HG03342 (cell line): ENCODE measurements around the gene MGLL.
"Not testable (repeated sequence)": the region's sequence is repeated elsewhere in the genome, so short reads cannot be mapped to it uniquely, and the experiment has no call there.

ENCODE experiments used
- ATAC-seq: cut with Tn5 transposase; IDR thresholded peaks from one replicate; pipeline ENCODE4 v1.9.1; 2021; ENCODE audit warnings: mild to moderate bottlenecking, moderate library complexity; ENCODE audit not compliant: unreplicated experiment

MGLL gene

DNA sequence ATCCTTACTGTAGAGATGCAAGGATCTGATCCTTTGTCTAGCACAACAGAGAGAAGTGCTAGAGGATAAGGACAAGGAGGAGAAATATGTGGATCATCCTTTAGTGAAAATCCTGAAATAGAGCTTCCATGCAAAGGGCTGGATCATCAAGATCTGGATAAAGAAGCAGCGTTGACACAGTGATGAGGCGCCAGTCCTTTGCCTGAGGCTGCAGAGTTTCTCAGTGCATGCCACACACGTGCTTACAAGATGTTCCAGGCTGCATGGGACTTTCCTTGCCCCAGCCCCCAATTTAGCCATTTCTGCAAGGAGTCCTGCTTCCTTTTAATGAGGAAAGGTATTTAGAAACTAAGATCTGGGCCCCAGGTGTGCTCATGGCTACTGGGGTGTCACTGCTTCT lies 156.7 kb downstream of the MGLL start:
- no peak for ATAC-seq

DNA sequence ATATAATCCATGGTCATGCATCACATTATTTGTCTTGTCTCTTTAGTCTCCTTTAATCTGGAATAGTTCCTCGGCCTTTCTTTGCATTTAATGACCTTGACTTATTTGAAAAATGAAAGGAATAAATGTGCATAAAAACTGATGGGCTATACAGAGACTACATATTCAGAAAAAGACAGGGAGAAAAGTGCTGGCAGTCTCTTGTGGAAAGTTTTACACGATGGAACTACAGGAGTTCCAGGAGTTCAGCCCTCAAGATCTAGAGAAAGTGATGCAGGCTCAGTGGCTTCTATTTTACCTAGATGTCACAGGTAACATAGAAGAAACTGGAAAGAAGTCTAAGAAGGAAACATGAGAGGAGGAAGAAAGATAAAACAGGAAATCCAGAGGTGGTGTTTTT lies 157.2 kb downstream of the MGLL start:
- ATAC-seq, result no peak

DNA sequence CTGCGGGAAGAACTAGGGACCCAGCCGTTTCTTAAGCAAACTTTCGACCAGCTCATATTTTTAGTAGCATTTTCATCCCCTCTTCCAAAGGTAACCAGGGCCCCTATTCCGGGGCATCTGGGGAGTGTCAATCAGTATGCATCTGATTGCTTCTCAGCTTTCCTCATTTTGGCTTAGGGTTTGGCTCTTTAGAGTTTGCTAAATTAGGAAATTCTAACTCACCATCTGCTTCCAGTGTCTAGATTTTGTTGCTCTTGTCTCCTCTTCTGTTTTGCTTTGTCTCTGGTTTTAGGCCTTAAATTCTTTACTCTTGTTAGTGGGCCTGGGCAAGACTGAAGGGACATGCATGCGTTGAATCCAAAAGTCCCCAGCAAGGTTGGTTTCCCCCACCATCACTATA lies 159.2 kb downstream of the MGLL start:
- no peak for ATAC-seq

- no peak for ATAC-seq
Observed at GRCh38 chr3:127662001-127662469, 160.3 kb downstream of the MGLL start.

DNA sequence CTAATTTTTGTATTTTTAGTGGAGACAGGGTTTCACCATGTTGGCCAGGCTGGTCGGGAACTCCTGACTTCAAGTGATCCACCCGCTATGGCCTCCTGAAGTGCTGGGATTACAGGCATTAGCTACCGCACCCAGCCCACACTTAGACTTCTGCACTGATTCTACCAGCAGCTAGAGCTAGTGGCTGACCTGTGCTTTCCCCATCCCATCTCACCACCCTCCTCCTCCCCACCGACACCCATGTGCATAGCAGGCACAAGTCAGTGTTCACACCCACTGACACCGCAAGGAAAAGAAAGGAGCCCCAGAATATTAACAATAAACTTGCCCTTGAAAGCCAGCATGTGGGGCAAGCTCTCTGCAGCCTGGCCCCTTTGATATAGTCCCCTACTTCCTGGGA lies 160.7 kb downstream of the MGLL start:
- ATAC-seq, result no peak

- ATAC-seq, result no peak
Observed at GRCh38 chr3:127660621-127661251, 161.6 kb downstream of the MGLL start.

DNA sequence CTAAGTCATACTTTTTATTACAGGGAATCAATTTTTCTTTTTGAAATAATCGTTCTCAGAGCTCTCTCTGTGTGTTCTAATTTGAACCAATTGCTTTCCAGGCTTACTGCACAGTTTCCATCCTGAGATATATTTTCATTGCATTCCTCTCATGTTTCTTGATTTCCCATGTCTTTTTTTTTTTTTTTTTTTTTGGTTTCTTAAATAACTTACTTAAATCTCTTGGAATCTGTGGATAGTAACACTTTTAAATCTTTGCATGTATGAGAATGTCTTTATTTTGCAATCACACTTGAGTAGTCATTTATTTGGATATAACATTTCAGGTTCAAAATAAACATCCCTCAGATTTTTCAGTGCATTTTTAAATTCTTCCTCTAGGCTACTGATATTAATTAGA lies 164.1 kb downstream of the MGLL start:
- ATAC-seq, result no peak

GRCh38 chr3:127656906-127657305 lies 165.4 kb downstream of the MGLL start:
- ATAC-seq, result no peak

DNA sequence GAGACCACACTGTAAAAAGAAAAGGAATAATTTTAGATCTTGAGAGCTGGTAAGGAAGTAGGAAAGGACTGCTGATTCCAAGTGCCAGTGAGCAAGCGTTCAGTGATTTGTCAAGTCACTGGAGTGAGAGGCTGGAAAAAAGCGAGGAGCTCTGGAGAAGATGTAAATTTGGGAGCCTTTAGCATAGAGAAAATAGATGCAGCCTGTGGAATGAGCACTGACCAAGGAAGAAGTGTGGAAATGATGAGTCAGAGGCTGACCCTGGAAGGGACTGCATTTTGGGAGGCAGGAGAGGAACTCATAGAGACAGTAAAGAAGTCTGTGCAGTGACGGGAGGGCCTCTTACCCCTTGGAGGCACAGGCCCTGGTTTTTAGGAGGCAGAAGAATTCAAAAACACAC lies 166.7 kb downstream of the MGLL start:
- no peak for ATAC-seq

- ATAC-seq, result not testable (repeated sequence)
Observed at GRCh38 chr3:127654993-127655392, 167.3 kb downstream of the MGLL start.

DNA sequence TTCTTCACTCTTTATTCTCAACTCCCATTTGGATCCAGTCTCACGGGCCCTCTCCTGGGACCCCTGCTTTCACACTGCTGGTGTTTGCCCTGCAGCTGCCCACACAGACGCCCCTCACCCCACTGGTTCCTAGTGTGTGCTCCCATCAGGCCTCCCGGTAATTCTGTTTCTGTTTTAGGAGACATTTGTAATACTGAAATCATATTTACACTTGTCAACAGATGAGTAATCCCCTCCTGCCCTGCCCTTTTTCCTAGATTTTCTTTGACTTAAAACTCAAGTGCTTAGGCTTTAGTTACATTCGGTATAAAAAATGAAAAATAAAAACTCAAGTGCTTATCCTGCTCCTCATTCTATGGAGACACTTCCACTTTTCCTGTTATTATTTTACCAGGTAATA lies 167.9 kb downstream of the MGLL start:
- ATAC-seq, result no peak

DNA sequence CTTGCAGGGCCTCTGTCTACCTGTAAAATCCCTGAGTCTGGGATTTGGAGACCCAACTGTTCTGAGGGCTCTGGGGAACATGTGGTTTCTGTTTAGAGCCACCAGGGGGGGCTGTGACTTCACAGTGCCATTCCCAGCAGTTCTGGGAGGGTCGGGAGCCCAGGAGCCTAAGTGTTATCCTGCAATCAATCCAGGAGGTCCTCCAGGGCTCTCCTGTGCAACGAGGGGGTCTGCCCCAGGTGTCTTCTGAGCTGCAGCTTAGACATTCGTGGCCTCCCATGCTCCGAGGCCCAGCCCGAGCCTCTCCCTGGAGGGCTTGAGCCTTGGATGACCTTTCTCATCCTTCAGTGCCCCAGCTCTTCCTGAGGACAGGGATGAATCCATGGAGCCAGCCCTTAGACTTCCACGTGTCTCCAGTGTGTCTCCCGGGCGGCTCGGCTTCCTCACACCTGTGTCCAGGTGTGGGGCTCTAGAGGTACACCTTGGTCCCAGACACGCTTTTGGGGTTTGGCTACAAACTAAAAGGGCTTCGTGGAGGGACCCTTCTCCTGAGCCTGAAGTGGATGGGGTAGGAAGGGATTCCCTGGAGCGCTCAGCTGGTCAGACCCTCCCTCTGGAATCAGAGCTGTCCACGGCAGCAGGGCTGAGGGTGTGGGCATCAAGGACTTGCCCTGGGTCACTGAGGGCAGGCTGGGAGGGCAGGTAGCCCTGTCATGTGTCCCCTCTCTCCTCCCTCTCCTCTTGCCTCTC lies 169.9 kb downstream of the MGLL start:
- ATAC-seq, result peak; percentile 47

GRCh38 chr3:127651516-127652172 lies 170.7 kb downstream of the MGLL start:
- no peak for ATAC-seq

DNA sequence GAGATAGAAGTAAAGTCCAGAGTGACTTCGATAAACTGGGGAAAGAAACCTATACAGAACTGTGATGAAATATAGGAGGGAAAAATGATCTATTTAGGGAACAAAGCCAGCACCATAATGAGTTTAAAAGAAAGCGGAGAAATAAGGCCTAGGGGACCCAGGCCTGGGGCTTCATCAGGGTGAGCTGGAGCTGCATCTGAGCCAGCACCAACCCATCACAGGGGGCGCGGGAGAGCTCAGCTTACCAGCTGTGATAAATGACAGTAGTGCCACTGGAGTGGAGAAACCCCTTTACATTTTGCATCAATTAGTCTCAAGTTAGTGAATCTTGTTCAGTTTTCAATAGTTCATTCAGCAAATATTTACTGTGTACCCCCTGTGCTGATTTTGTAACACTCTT lies 172.1 kb downstream of the MGLL start:
- no peak for ATAC-seq

DNA sequence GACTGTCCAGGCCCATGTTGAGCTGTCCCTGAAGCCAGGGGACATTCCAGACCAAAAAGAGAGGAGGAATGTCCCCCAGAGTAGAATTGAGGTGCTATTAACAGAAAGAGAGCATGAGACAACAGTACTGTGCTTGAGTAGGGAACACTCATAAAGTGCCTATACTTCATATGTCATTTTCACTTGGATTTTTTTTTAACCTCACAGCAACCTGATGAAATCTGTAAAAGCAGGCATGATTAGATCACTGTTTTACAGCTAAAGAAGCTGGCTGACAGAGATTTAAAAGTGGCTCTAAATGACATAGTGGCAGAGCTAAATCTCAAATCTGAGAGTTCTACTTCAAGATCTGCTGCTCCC lies 174.5 kb downstream of the MGLL start:
- no peak for ATAC-seq

- ATAC-seq, result no peak
Observed at GRCh38 chr3:127647166-127647844, 175.0 kb downstream of the MGLL start.

DNA sequence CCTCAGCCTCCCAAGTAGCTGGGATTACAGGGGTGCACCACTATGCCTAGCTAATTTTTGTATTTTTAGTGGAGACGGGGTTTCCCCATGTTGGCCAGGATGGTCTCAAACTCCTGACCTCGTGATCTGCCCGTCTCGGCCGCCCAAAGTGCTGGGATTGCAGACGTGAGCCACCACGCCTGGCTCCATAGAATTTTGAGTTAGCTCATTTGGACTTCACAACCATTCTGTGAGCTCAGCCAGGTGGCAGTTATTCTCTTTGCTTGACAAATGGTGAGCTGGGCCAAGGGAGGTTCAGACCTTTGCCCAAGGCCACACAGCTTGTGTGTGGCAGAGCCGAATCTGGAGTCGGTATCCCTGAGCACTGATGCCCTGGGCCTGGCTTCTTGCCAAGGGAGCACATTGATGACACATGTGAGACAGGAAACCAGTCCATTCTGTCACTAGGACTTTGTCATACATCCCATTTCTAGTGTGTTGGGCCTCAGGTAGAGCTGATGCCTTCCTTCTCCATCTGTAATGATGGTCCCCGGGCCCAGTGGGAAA lies 175.7 kb downstream of the MGLL start:
- ATAC-seq, result no peak

DNA sequence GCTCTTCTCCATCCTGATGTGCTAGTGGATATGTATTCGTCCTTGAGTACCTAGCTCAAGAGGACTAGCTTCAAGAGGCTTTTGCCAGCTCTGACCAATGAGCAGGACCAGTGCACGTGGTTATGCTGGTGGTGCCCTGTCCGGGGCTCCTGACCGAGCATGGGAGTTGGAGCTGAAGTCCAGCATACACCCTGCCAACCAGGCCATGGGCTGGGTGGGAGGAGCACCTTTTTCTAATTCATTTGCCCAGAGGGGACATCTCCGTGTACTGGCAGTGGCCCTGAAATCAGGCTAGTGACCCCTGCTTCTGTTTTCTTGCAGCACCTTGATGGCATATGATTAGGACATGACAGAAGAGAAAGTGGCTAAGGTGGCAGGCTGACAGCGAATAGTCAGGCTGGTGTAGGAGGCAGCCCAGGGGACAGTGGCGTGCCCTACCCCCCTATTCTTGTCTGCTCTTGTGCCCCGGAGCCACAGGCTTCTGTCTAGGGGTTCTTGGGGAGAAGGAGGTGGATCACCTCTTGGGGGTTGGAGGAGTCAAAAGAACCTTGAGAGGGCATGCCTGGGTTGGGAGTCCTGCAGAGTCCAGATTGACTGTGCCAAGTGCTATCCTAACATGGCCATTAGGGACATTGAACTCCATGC lies 176.8 kb downstream of the MGLL start:
- no peak for ATAC-seq

- no peak for ATAC-seq
Observed at GRCh38 chr3:127644641-127645370, 177.5 kb downstream of the MGLL start.

GRCh38 chr3:127640042-127640355 lies 182.3 kb downstream of the MGLL start:
- no peak for ATAC-seq
